ENCODE data around the gene MRPL9. TPM values are rescaled to one million over a fixed set of nuclear protein-coding genes. Genes with fewer than 3 reads are reported as not detected.
A peak's percentile ranks its signal among the peaks of the same experiment; 100 is the strongest.

The MRPL9 gene
- total RNA-seq, 1 experiment from 2014 or later: 80.9 TPM

- Histone ChIP-seq H3K27ac (no peak overlapping the region), H3K4me1 (replicated peaks; ENCODE audit: insufficient read depth) (peaks cover 11% of the 10 kb centered on the region; the same call in 1 of the 2 replicates), H2AFZ (no peak overlapping the region), H3K27me3 (ENCODE audit: insufficient read depth, low read depth) (no peaks in the 10 kb centered on the region), H3K9me3 (ENCODE audit: insufficient read depth, low read depth) (no peaks in the 10 kb centered on the region), H3K9me2 (ENCODE audit: insufficient read depth) (no peaks in the 10 kb centered on the region), H3K4me3 (no peak overlapping the region), H3K36me3 (ENCODE audit: low read depth) (no peaks in the 10 kb centered on the region), H3K79me2 (ENCODE audit: low read depth) (no peaks in the 10 kb centered on the region), H3K4me2 (no peak overlapping the region), H3F3A (ENCODE audit: insufficient read depth, low read depth) (peaks cover 10% of the 10 kb centered on the region; the same call in 1 of the 2 replicates), H4K20me1 (ENCODE audit: insufficient read depth) (no peaks in the 10 kb centered on the region)
- no peak for TF ChIP-seq EZH2 (IDR thresholded peaks at IDR 0.05; ENCODE audit: low read depth)
- TF ChIP-seq, protein P1, sequence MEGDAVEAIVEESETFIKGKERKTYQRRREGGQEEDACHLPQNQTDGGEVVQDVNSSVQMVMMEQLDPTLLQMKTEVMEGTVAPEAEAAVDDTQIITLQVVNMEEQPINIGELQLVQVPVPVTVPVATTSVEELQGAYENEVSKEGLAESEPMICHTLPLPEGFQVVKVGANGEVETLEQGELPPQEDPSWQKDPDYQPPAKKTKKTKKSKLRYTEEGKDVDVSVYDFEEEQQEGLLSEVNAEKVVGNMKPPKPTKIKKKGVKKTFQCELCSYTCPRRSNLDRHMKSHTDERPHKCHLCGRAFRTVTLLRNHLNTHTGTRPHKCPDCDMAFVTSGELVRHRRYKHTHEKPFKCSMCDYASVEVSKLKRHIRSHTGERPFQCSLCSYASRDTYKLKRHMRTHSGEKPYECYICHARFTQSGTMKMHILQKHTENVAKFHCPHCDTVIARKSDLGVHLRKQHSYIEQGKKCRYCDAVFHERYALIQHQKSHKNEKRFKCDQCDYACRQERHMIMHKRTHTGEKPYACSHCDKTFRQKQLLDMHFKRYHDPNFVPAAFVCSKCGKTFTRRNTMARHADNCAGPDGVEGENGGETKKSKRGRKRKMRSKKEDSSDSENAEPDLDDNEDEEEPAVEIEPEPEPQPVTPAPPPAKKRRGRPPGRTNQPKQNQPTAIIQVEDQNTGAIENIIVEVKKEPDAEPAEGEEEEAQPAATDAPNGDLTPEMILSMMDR (conservative IDR thresholded peaks at IDR 0.05): no peak
- CTCF ChIA-PET: no interaction called here
- DNase-seq: no peak
- POLR2A ChIA-PET (ENCODE audit: unreplicated experiment): no interaction called here
- intact Hi-C loops (cut with micrococcal nuclease; ENCODE audit: unreplicated experiment): no loop called here
- no TSS peak for BruUV-seq (replicated peaks)
Measured at GRCh38 chr1:151728151-151729054, 34.9 kb downstream of the MRPL9 start.

GRCh38 chr1:151723726-151724370 is 39.4 kb downstream of the MRPL9 start:
- TF ChIP-seq EZH2 (IDR thresholded peaks at IDR 0.05; ENCODE audit: low read depth): no peak
- TF ChIP-seq, protein P1 (conservative IDR thresholded peaks at IDR 0.05): no peak
- 0 out of 2 replicates have a peak overlapping the region, but pooled peaks have one; percentile 2 for H3K4me2 ChIP-seq
- no peaks in the 10 kb centered on the region for H4K20me1 ChIP-seq (ENCODE audit: insufficient read depth)
- H3K4me1 ChIP-seq (replicated peaks; ENCODE audit: insufficient read depth): peaks cover 6% of the 10 kb centered on the region; the same call in 1 of the 2 replicates
- no peaks in the 10 kb centered on the region for H3K9me3 ChIP-seq (ENCODE audit: insufficient read depth, low read depth)
- no peaks in the 10 kb centered on the region for H3K9me2 ChIP-seq (ENCODE audit: insufficient read depth)
- no peaks in the 10 kb centered on the region for H3K79me2 ChIP-seq (ENCODE audit: low read depth)
- intact Hi-C loops (cut with micrococcal nuclease; ENCODE audit: unreplicated experiment): no loop called here
- peaks cover 13% of the 10 kb centered on the region; the same call in 1 of the 2 replicates for H3F3A ChIP-seq (ENCODE audit: insufficient read depth, low read depth)
- H3K27ac ChIP-seq: no peak overlapping the region
- peak overlapping the region; percentile 23; the same call in 1 of the 2 replicates for H2AFZ ChIP-seq
- ChIA-PET CTCF (no interaction called here), POLR2A (ENCODE audit: unreplicated experiment) (no interaction called here)
- no peak overlapping the region for H3K4me3 ChIP-seq
- H3K36me3 ChIP-seq (ENCODE audit: low read depth): no peaks in the 10 kb centered on the region
- BruUV-seq (replicated peaks): no TSS peak
- H3K27me3 ChIP-seq (ENCODE audit: insufficient read depth, low read depth): 0 out of 2 replicates have a peak, but pooled peaks cover 5% of the 10 kb centered on the region
- DNase-seq: peak in 1 of 2 experiments; percentile 52

GRCh38 chr1:151721788-151722510 is 41.3 kb downstream of the MRPL9 start:
- Histone ChIP-seq H2AFZ (no peak overlapping the region), H3K27me3 (ENCODE audit: insufficient read depth, low read depth) (peaks cover 21% of the 10 kb centered on the region), H3K4me3 (no peak overlapping the region), H3K36me3 (ENCODE audit: low read depth) (no peaks in the 10 kb centered on the region), H3K9me2 (ENCODE audit: insufficient read depth) (no peaks in the 10 kb centered on the region), H3K27ac (no peak overlapping the region), H3K79me2 (ENCODE audit: low read depth) (no peaks in the 10 kb centered on the region), H3F3A (ENCODE audit: insufficient read depth, low read depth) (peaks cover 13% of the 10 kb centered on the region; the same call in 1 of the 2 replicates), H4K20me1 (ENCODE audit: insufficient read depth) (no peaks in the 10 kb centered on the region), H3K4me1 (replicated peaks; ENCODE audit: insufficient read depth) (peaks cover 6% of the 10 kb centered on the region; the same call in 1 of the 2 replicates), H3K9me3 (ENCODE audit: insufficient read depth, low read depth) (no peaks in the 10 kb centered on the region), H3K4me2 (no peak overlapping the region)
- DNase-seq: no peak
- ChIA-PET CTCF (no interaction called here), POLR2A (ENCODE audit: unreplicated experiment) (interaction anchor here (0.7 kb wide), 1 partner anchor 86 kb away, joined by 5 read pairs; no protein-coding TSS in a partner anchor)
- TF ChIP-seq, protein P1 (conservative IDR thresholded peaks at IDR 0.05): no peak
- TF ChIP-seq EZH2 (IDR thresholded peaks at IDR 0.05; ENCODE audit: low read depth): no peak
- BruUV-seq (replicated peaks): no TSS peak
- intact Hi-C loops (cut with micrococcal nuclease; ENCODE audit: unreplicated experiment): no loop called here

All from PC-9 (cell line).